ENCODE data around the gene KIF25.

Gene KIF25

DNA sequence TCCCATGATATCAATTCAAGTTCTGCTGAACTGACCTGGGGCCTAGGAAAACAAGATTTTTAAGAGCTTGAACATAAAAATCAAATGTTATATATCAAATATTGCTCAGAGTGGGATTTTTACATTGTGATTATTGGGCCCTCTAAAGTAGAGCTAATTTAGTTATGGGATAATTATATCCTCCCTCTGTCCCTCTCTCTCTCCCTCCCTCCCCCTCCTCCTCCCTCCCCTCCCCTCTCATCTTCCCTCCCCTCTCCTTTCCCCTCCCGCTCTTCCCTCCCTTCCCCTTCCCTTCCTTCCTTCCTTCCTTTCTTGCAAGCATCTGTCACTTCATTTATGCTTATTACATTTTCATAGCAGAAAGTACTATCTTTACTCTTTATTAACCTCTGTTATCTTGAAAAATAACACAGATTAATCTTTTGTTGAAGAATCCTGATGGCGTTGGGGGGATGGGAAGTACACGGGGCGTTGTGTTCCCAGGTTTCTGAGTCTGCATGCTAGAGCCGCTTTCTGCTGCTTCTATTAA is 32.8 kb downstream of the KIF25 start:
- ATAC-seq = no peak
- no peak overlapping the region for H3K27ac Mint-ChIP-seq
- no peaks in the 10 kb centered on the region for H3K9me3 Mint-ChIP-seq
- H3K36me3 Mint-ChIP-seq = no peaks in the 10 kb centered on the region
- no peak overlapping the region for H3K4me3 Mint-ChIP-seq
- H3K27me3 Mint-ChIP-seq = peaks cover 13% of the 10 kb centered on the region
- no peaks in the 10 kb centered on the region for H3K4me1 Mint-ChIP-seq

DNA sequence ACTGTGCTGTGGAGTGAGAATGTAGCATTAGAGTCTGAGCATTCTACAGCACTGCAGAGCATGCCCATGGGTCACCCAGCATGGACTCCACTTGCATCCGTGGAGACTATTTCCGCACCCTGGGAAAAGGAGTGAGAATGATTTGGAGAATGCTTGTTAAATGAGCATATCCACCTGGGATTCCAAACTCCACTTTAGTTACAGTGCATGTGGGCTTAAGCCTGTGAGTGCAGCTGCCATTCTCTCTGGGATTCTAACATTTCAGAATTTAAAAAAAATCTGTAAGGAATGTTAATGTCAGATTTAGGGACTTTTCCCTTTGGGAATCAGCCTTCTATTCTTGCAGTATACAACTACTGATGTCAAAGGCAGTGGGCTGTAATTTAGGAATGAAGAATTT is 33.4 kb downstream of the KIF25 start:
- peaks cover 15% of the 10 kb centered on the region for H3K27me3 Mint-ChIP-seq
- H3K9me3 Mint-ChIP-seq = no peaks in the 10 kb centered on the region

DNA sequence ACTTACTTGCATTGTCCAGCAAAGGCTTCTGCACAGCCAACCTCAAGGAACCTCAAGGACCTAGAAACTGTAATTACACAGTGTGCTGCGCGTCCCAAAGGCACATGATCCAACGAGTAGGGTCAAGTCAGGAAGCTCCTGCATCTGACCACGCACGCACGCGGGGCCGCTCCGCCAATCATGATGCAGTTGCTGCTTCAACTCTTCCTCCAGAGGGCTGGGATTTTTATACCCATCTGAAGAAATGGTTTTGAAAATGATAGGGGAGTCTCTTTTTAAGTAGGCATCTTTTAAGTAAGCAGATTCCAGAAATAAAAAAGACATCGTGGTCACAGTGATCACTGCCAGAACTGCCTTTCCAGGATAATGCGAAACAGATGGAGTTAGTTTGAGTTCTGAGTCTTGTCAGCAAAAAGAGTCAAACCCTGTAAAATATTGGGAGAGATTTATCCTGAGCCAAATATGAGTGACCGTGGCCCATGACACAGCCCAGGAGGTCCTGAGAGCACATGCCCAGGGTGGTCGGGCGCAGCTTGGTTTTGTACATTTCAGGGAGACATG is 34.0 kb downstream of the KIF25 start:
- no peaks in the 10 kb centered on the region for H3K36me3 Mint-ChIP-seq
- peaks cover 3% of the 10 kb centered on the region for H3K9me3 Mint-ChIP-seq
- ATAC-seq = no peak
- H3K4me3 Mint-ChIP-seq = no peak overlapping the region
- H3K4me1 Mint-ChIP-seq = no peaks in the 10 kb centered on the region
- H3K27ac Mint-ChIP-seq = no peak overlapping the region
- H3K27me3 Mint-ChIP-seq = peaks cover 21% of the 10 kb centered on the region

More for the DNA sequence above, 33.4 kb downstream of the KIF25 start:
- ATAC-seq = no peak
- no peak overlapping the region for H3K4me3 Mint-ChIP-seq
- no peaks in the 10 kb centered on the region for H3K4me1 Mint-ChIP-seq
- no peaks in the 10 kb centered on the region for H3K36me3 Mint-ChIP-seq
- H3K27ac Mint-ChIP-seq = no peak overlapping the region

DNA sequence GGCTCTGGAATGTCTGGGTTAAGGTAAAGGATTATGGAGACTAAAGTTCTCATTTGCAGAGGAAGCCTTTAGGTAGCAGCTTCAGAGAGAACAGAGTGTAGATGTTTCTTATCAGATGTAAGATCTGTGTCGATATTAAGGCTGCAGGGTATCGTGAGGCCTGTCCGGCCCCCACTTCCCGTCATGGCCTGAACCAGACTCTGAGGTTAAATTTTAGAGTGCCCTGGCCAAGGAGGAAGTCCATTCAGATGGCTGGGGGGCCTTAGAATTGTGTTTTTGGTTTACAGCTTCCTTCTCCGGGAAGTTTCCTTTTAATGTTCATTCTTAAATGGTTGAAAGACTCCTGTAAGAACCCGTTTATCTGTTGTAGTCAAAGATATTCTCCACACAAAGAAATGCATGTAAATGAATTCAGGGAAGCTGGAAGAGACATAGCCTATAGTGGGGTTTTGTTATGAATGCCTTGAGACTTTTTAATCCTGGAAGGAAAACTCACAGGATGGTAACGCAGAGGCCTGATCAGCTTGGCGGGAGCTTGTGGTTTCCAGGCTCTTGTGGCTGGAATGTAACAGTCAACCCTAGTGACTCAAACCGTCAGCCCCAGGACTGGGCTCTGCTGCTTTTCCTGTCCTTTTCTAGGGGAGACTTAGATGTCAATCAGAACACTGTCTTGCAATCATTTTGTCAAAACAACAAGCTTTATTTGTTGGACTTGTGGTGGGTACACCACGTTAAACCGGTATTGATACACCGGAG is 34.7 kb downstream of the KIF25 start:
- ATAC-seq = no peak
- Mint-ChIP-seq H3K36me3 (no peaks in the 10 kb centered on the region), H3K27me3 (peaks cover 14% of the 10 kb centered on the region), H3K4me1 (no peaks in the 10 kb centered on the region), H3K4me3 (no peak overlapping the region), H3K27ac (no peak overlapping the region), H3K9me3 (peaks cover 5% of the 10 kb centered on the region)

DNA sequence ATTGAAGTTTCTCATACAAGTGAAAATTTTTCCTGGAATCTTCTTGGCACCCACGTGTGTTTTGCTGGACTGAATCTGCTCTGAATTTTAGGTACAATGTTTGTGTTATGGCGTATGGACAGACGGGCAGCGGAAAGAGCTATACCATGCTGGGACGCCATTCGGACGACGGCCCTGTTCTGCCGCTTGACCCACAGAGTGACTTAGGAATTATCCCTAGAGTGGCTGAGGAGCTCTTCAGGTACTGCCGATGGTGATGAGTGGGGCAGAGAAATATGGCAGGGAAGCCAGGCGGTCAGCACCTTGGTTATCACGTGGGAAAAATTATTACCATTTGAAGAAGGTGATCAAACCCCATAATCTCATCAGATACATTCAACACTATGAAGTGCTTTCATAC is 36.3 kb downstream of the KIF25 start:
- no peak for ATAC-seq
- Mint-ChIP-seq H3K9me3 (peaks cover 8% of the 10 kb centered on the region), H3K36me3 (no peaks in the 10 kb centered on the region), H3K27ac (no peak overlapping the region), H3K4me1 (no peaks in the 10 kb centered on the region), H3K4me3 (no peak overlapping the region), H3K27me3 (peaks cover 10% of the 10 kb centered on the region)

DNA sequence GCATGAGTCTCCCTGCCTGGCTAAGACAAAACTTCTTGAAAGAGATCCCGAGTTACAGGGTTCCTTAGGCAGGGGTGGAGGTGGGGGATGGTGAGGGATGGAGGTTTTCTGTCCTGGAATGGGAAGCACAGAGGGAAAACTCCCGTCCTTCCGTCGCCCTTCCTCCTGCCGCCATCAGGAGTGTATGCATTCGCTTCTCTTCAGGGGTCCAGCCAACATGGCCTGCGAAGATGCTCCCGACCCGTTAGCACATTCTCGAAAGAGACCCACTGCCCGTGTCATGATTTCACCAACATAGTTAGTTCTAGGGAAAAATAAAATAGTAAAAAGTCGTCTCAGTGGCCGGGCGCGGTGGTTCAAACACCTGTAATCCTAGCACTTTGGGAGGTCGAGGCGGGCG is 37.1 kb downstream of the KIF25 start:
- H3K4me1 Mint-ChIP-seq = no peaks in the 10 kb centered on the region
- peaks cover 10% of the 10 kb centered on the region for H3K27me3 Mint-ChIP-seq
- no peak overlapping the region for H3K4me3 Mint-ChIP-seq
- H3K36me3 Mint-ChIP-seq = no peaks in the 10 kb centered on the region
- H3K27ac Mint-ChIP-seq = no peak overlapping the region
- H3K9me3 Mint-ChIP-seq = peaks cover 8% of the 10 kb centered on the region
- no peak for ATAC-seq

DNA sequence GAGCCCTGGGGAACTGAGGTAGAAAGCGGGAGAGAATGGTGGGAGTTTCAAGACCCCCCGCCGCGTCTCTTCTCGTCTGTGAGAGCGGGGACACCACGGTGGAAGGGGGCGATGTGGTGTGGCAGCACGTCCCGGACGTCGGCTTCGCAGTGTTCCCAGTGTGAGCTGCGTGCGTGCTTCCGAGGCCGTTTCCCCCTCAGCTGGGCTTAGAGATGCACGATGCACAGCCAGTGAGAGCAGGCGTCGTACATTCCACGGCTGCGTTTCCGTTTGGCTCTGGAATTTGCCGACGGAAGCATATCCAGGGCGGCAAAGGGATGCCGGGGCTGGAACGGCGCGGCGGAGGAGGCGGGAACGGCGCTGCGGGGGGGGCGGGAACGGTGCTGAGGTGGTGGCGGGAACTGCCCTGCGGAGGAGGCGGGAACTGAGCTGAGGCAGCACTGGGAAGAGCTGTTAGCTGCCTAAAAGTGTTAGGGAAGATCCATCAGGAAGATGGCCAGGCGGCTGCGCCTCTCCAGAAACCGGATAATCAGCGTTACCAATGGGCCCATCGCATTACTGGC is 37.7 kb downstream of the KIF25 start:
- H3K27me3 Mint-ChIP-seq = peaks cover 10% of the 10 kb centered on the region
- ATAC-seq = no peak
- no peaks in the 10 kb centered on the region for H3K4me1 Mint-ChIP-seq
- H3K9me3 Mint-ChIP-seq = peaks cover 11% of the 10 kb centered on the region
- no peak overlapping the region for H3K4me3 Mint-ChIP-seq
- H3K27ac Mint-ChIP-seq = no peak overlapping the region
- H3K36me3 Mint-ChIP-seq = peaks cover 1% of the 10 kb centered on the region

DNA sequence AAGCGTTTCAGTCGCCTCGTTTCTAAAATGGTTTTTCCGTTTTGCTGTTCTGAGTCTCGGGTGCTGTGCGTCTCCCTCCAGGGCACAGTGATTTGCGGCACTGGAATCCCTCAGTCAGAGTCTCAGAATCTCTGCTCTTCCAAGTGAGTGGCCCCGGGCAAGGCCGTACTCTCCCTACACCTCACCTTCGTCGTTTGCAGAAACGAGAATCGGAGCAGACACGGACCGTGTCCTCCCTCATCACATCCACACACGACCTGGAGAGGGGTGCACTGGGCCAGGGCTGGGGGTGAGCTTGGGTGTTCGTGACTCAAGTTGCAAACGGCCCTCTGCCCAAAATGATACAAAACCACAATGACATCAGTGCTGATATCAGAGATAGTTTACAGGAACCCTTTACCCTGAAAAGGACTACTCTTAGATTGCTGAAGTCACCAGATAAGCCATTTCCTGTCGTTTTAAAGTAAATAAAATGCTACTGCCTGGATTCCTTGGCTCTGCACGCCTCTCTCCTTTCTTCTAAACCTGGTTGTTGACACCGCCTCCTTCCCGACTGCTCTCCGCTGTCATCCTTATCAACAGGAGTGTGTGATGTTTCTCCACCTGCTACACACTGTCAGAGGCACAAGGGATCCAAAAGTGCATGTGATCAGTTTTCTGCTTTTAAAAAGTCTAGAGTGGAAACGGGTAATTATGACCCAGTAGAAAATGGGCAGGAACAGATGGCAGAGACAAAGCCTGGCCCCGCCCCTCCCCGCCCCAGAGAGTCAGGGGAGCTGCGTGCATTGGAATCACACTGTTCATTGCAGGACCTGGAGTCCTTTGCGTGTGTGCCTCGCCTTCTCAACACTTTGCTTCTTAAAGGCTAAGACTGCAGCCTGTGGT is 38.4 kb downstream of the KIF25 start:
- Mint-ChIP-seq H3K36me3 (peaks cover 6% of the 10 kb centered on the region), H3K4me3 (no peak overlapping the region), H3K27ac (no peak overlapping the region), H3K4me1 (no peaks in the 10 kb centered on the region), H3K27me3 (peaks cover 10% of the 10 kb centered on the region), H3K9me3 (peaks cover 14% of the 10 kb centered on the region)
- ATAC-seq = no peak

DNA sequence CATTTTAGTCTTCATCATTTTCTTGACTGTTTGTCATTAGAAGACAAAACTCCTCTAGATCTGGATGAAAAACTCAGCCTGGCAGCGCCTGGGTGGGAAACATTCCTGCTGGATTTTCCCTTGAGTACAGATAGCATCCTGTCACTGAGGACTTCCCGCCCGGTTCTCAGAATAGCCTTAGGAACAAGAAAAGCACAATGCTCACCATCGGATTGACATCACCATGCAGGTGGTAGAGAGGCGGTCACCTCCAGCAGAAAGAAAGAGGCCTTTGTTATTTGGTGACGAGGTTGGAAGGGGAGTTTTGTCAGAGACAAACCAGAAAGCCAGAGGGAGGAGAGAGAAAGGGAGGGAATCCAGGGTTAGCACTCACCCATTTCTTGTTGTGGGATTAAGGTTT is 39.8 kb downstream of the KIF25 start:
- H3K36me3 Mint-ChIP-seq = peaks cover 6% of the 10 kb centered on the region
- peaks cover 18% of the 10 kb centered on the region for H3K9me3 Mint-ChIP-seq
- H3K4me3 Mint-ChIP-seq = no peak overlapping the region
- H3K4me1 Mint-ChIP-seq = no peaks in the 10 kb centered on the region
- H3K27me3 Mint-ChIP-seq = peaks cover 10% of the 10 kb centered on the region
- no peak overlapping the region for H3K27ac Mint-ChIP-seq
- no peak for ATAC-seq

DNA sequence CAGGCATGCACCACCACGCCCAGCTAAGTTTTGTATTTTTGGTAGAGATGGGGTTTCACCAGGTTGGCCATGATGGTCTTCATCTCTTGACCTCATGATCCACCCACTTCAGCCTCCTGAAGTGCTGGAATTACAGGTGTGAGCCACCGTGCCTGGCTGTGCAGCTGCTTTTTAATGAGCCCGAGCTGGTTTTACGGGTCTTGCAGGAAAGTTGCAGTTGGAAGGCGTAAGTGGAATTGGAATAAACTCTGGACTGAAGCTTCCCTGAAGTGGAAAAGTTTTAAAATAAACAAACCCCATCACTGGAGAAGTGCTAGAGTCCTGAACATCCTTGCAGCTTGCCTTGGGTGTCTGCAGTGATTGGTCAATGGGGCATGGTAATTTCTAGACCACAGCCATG is 40.4 kb downstream of the KIF25 start:
- Mint-ChIP-seq H3K4me3 (no peak overlapping the region), H3K27ac (no peak overlapping the region), H3K36me3 (peaks cover 6% of the 10 kb centered on the region), H3K4me1 (no peaks in the 10 kb centered on the region), H3K9me3 (peaks cover 18% of the 10 kb centered on the region), H3K27me3 (peaks cover 10% of the 10 kb centered on the region)
- ATAC-seq = no peak

DNA sequence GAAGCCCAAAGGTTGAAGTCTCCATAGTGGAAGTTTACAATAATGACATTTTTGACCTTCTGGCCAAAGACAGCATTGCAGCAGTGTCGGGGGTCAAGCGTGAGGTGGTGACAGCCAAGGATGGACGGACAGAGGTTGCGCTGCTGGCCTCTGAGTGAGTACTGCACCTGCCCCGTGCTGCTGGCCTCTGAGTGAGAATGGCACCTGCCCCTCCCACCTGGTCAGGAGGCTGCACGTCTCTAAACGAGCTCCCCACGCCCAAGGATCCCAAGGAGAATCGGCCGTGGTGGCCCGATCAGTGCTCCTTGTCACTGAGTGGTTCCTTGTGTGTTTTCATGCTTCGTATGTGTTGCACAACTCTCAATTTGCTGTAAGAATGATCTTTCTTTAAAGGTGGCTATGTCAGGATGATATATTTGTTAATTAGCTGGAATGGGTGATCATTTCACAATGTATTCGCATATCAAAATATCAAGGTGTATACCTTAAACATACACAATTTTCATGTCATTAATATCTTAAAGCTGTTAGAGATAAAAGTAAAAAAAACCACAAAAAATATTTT is 41.2 kb downstream of the KIF25 start:
- peaks cover 18% of the 10 kb centered on the region for H3K9me3 Mint-ChIP-seq
- no peak for ATAC-seq
- H3K36me3 Mint-ChIP-seq = peaks cover 6% of the 10 kb centered on the region
- no peak overlapping the region for H3K27ac Mint-ChIP-seq
- H3K4me1 Mint-ChIP-seq = no peaks in the 10 kb centered on the region
- H3K4me3 Mint-ChIP-seq = no peak overlapping the region
- peaks cover 10% of the 10 kb centered on the region for H3K27me3 Mint-ChIP-seq

DNA sequence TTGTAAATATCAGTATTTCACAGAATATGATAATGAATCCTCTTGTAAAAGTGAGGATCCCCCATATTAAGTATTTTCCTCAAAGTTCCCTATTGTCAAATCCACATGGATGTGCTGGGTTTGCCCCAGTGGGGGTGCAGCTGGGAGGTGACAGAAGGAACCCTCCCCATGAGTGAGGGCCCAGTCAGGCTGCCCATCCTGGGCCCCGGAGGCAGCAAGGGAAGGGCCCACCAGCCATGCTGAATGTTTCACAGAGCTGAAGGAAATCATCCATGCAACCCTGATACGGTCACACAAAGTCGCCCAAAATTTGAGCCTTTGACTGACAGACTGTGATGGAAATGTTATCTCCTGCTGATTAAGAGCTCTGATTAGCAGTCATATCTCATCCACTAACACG is 41.8 kb downstream of the KIF25 start:
- H3K9me3 Mint-ChIP-seq = peaks cover 18% of the 10 kb centered on the region
- ATAC-seq = no peak
- no peak overlapping the region for H3K4me3 Mint-ChIP-seq
- peaks cover 6% of the 10 kb centered on the region for H3K36me3 Mint-ChIP-seq
- H3K4me1 Mint-ChIP-seq = no peaks in the 10 kb centered on the region
- H3K27ac Mint-ChIP-seq = no peak overlapping the region
- H3K27me3 Mint-ChIP-seq = peaks cover 10% of the 10 kb centered on the region

DNA sequence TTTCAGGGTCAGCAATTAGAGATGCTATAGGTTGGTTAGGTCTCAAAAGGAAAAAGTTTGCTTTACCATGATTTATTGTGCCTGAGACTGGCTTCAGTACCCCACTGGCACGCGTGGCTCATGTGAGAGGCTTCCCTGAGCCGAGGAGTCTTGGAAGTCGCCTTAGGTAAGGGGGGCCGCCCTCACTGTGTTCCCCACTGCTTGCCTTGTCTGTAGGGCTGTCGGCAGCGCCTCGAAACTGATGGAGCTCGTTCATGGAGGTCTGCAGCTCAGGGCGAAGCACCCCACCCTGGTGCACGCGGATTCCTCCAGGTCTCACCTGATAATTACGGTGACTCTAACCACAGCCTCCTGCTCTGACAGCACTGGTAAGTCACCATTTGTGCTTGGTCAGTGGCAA is 42.4 kb downstream of the KIF25 start:
- no peak for ATAC-seq
- Mint-ChIP-seq H3K27ac (no peak overlapping the region), H3K4me3 (no peak overlapping the region), H3K9me3 (peaks cover 18% of the 10 kb centered on the region), H3K4me1 (no peaks in the 10 kb centered on the region), H3K36me3 (peaks cover 6% of the 10 kb centered on the region), H3K27me3 (peaks cover 10% of the 10 kb centered on the region)

DNA sequence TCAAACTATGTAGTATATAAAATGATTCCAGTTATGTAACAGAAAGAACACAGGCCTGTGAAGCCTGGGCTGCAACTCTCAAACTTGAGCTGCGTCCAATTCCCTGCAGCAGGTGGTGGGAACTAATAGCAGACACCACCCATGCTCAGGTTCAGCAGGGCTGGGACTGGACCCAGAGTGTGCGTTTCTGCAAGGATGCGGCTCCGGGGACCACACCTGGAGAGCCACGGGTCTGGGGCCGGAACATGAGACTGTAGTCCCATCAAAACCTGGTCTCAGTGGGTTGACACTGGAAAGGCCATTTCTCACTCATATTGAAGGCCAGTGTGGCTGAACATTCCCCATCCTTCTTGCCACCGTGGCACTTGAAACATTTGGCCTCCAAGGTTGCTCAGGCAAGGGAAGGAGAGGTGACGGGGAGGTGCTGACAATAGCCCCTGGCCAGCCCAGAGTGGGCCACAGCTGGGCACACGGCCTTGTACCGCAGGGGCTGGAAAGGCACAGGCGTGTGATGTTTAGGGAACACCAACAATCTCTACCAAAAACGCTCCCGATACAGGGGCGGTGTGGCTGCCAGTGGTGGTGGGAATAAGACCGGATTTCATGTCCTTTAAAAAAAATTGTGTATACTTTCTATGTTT is 43.5 kb downstream of the KIF25 start:
- ATAC-seq = no peak
- Mint-ChIP-seq H3K27ac (no peak overlapping the region), H3K27me3 (peaks cover 5% of the 10 kb centered on the region), H3K4me3 (no peak overlapping the region), H3K9me3 (peaks cover 17% of the 10 kb centered on the region), H3K4me1 (no peaks in the 10 kb centered on the region), H3K36me3 (peaks cover 6% of the 10 kb centered on the region)

Data from stimulated activated memory B cell treated with anti-CD40 and anti-IgM and Interleukin-4, amounts not matched to agents 10 μg/mL and 1 μg/mL and 100 μg/mL, for 72 hours (primary cell).